Panc1 (cell line): ENCODE results near the gene ZSCAN12. TPM values are rescaled to one million over a fixed set of nuclear protein-coding genes. Genes with fewer than 3 reads are reported as not detected.

Source experiments
- ATAC-seq: fragments of 200-7000 bp; cut with Tn5 transposase; 2 replicates; pipeline ENCODE4 v1.9.1; 2020; ENCODE audit warnings: mild to moderate bottlenecking, moderate library complexity
- BruUV-seq: library from RNA; stranded (reverse); fragments of 400-500 nt; replicated peaks from 2 replicates; lab custom pipeline; 2021; lab: Mats Ljungman, UMichigan
- CTCF ChIA-PET: fragments of 300-600 bp; sonication (Branson Sonifier 250); formaldehyde crosslinking; loops from one replicate; lab custom pipeline; 2022; ENCODE audit warnings: antibody characterized with exemption; lab: Charles Lee
- POLR2A ChIA-PET: fragments of 300-600 bp; sonication (Branson Sonifier 250); formaldehyde crosslinking; loops from one replicate; lab custom pipeline; 2022; ENCODE audit warnings: antibody characterized with exemption; lab: Charles Lee
- DNase-seq: peaks from one replicate; pipeline ENCODE4 v3.0.0-alpha.2; 2010; ENCODE audit warnings: low read depth, low spot score
- H3K27ac ChIP-seq: 2 replicates; pipeline ENCODE4 v1.5.1; 2011; ENCODE audit warnings: mild to moderate bottlenecking, low read length, inconsistent platforms
- H3K27me3 ChIP-seq: fragments of 200-500 bp; sonication (Bioruptor generic); 2 replicates; pipeline ENCODE4 v1.6.0; 2014; ENCODE audit warnings: low read length, inconsistent platforms; ENCODE audit not compliant: control insufficient read depth, insufficient read depth
- H3K36me3 ChIP-seq: fragments of 200-500 bp; sonication (Bioruptor generic); 2 replicates; pipeline ENCODE4 v1.5.1; 2014; ENCODE audit warnings: inconsistent platforms, mild to moderate bottlenecking, low read length, moderate library complexity; ENCODE audit not compliant: control insufficient read depth, insufficient read depth
- H3K4me1 ChIP-seq: 2 replicates; pipeline ENCODE4 v1.5.1; 2011; ENCODE audit warnings: inconsistent platforms, mild to moderate bottlenecking, low read length, moderate library complexity; ENCODE audit not compliant: control insufficient read depth, insufficient read depth
- H3K4me3 ChIP-seq, 2 experiments: 2 replicates each; pipeline ENCODE4 v1.5.1; 2011 to 2012; ENCODE audit warnings: low read depth in 2 of 2, low read length in 2 of 2, mild to moderate bottlenecking in 2 of 2, inconsistent platforms in 1 of 2, moderate library complexity in 1 of 2
- H3K9me3 ChIP-seq: fragments of 200-500 bp; sonication (Bioruptor generic); 2 replicates; pipeline ENCODE4 v1.5.1; 2014; ENCODE audit warnings: low read depth, mild to moderate bottlenecking, inconsistent platforms, low read length, moderate library complexity; ENCODE audit not compliant: control insufficient read depth, insufficient read depth
- CTCF ChIP-seq: fragments of 450-650 bp; IDR thresholded peaks from 2 replicates; pipeline ENCODE4 v1.5.1; 2017; ENCODE audit warnings: mild to moderate bottlenecking
- POLR2AphosphoS5 ChIP-seq: IDR thresholded peaks from 2 replicates; pipeline ENCODE4 v1.6.1; 2012; ENCODE audit warnings: mild to moderate bottlenecking, low read depth, low read length, moderate library complexity
- REST ChIP-seq, 2 experiments: IDR thresholded peaks; 2 replicates each; pipeline ENCODE4 v1.6.1; 2011 to 2012; ENCODE audit warnings: low read depth in 2 of 2, control low read depth in 1 of 2, low read length in 1 of 2, mild to moderate bottlenecking in 1 of 2, moderate library complexity in 1 of 2; ENCODE audit not compliant: insufficient read depth in 1 of 2
- SIN3A ChIP-seq: IDR thresholded peaks from 2 replicates; pipeline ENCODE4 v1.6.1; 2012; ENCODE audit warnings: low read depth, mild to moderate bottlenecking, low read length, moderate library complexity, borderline replicate concordance; ENCODE audit not compliant: insufficient read depth
- TCF7L2 ChIP-seq: IDR thresholded peaks from 2 replicates; pipeline ENCODE4 v1.6.1; 2011; ENCODE audit warnings: mild to moderate bottlenecking, low read depth, low read length, inconsistent platforms
- in situ Hi-C: cut with HindIII; loops from 2 replicates; pipeline ENCODE4 v1.10.0; 2016; ENCODE audit warnings: low sequenced_read_pairs, low pct_unique_long_range_greater_than_20kb
- intact Hi-C: fragments of 100-400 bp; cut with micrococcal nuclease; formaldehyde crosslinking; loops from one replicate; pipeline ENCODE4 v1.10.0; 2022; ENCODE audit not compliant: unreplicated experiment
- total RNA-seq: library from RNA; stranded (reverse); gene quantifications from one replicate; pipeline ENCODE4 v1.2.1, GENCODE V29; 2021; ENCODE audit not compliant: unreplicated experiment

The ZSCAN12 gene
- total RNA-seq, 1 experiment from 2014 or later, result 3.2 TPM

GRCh38 chr6:28410767-28411166, 11.2 kb upstream of the ZSCAN12 start:
- POLR2A ChIA-PET, result no interaction called here
- DNase-seq (no peak), ATAC-seq (no peak)
- in situ Hi-C loops, result no loop called here
- no peaks in the 10 kb centered on the region for H3K36me3 ChIP-seq
- H3K27ac ChIP-seq, result no peak overlapping the region
- no peaks in the 10 kb centered on the region for H3K4me1 ChIP-seq
- no peak overlapping the region for H3K4me3 ChIP-seq
- intact Hi-C loops, result no loop called here
- TF ChIP-seq TCF7L2, result no peak
- TF ChIP-seq REST (IDR thresholded peaks at IDR 0.05; ENCODE audit: insufficient read depth in 1 of 2, low read depth in 2 of 2, low read length in 1 of 2), result no peak
- CTCF ChIA-PET, result no interaction called here
- BruUV-seq, result no TSS peak
- H3K27me3 ChIP-seq, result no peaks in the 10 kb centered on the region; the same call in 1 of the 2 replicates
- H3K9me3 ChIP-seq, result no peaks in the 10 kb centered on the region

GRCh38 chr6:28408076-28408802, 8.7 kb upstream of the ZSCAN12 start:
- Histone ChIP-seq H3K4me3 (no peak overlapping the region), H3K36me3 (no peaks in the 10 kb centered on the region), H3K9me3 (no peaks in the 10 kb centered on the region), H3K27ac (no peak overlapping the region), H3K4me1 (no peaks in the 10 kb centered on the region), H3K27me3 (no peaks in the 10 kb centered on the region; the same call in 1 of the 2 replicates)
- no TSS peak for BruUV-seq
- ChIA-PET POLR2A (no interaction called here), CTCF (no interaction called here)
- in situ Hi-C loops (no loop called here), intact Hi-C loops (no loop called here)
- ATAC-seq, result no peak
- DNase-seq, result no peak
- TF ChIP-seq TCF7L2, result no peak
- TF ChIP-seq SIN3A, result no peak
- TF ChIP-seq REST (IDR thresholded peaks at IDR 0.05; ENCODE audit: insufficient read depth in 1 of 2, low read depth in 2 of 2, low read length in 1 of 2), result no peak
- TF ChIP-seq CTCF, result no peak
- TF ChIP-seq POLR2AphosphoS5, result no peak
